ENCODE data around the gene RGS16.
A peak's percentile ranks its signal among the peaks of the same experiment; 100 is the strongest.
"Not testable (repeated sequence)": the region's sequence is repeated elsewhere in the genome, so short reads cannot be mapped to it uniquely, and the experiment has no call there.

The RGS16 gene

DNA sequence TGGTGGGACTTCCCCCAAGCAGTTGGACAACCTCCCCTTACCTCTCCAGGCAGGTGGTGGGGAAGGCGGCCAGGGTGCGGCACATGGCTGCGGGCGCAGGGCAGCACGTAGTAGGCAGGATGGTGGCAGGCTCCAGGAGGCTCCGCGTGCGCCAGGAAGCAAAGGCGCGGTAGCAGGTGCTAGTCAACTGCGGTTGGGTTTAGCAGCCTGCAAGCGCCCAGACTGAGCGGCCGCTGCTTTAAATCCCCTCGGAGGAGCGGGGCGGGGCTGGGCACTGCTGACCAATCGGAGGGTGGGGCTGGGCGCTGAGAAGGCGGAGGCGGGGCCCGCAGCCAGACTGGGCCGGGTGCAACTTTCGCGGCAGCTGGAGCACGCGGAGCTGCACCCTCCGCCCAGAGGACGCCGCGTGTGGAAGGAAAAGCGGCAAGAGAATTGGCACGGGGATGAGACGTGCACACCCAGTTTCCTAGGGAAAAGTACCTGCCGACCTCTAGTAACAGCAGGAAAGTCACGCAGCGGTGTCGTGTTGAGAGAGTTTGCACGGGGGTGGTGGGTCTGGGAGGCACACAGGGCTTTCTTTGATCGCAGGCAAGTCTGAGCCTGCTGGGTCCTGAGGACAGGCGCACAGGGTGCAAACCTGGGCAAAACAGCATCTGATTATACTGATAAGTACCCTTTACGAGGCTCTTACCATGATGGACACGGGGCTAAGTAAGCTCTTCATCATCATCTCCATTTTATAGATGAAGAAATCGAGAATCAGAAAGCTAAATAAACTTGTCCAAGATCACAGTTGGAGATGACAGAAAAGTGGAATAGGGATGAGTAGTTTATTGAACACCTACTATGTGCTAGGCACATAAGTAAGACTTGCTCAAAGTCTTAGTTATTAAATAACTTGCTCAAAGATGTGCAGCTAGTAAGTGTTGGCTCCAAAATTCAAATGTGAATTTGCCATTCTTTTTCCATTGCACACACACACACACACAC is at the start of gene RGS16:
TSS of gene RGS16 (minus strand) at position 215 of the 990 bp plus-strand sequence. CDS start at position 85, 130 bp downstream.
- DNase-seq (ENCODE audit: low spot score): peak; percentile 97

DNA sequence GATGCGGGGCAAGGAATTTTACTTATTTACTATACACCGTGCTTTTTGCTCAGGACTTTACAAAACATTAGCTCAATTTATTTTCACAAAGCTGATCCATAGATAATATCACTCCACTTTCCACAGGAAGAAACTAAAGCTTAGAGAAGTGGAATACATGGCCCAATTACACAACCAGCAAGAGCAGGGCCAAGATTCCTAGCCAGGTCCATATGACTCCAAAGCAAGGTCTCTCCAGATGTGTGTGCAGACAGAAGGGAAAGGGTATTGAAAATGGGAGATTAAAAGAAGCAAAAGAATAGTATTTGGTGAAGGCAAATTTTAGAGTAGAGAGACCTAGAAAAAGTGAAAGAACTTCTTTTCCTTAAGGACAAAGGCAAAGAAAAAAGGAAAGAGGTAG is 49.8 kb upstream of the RGS16 start:
- no peak for DNase-seq (ENCODE audit: low spot score)

DNA sequence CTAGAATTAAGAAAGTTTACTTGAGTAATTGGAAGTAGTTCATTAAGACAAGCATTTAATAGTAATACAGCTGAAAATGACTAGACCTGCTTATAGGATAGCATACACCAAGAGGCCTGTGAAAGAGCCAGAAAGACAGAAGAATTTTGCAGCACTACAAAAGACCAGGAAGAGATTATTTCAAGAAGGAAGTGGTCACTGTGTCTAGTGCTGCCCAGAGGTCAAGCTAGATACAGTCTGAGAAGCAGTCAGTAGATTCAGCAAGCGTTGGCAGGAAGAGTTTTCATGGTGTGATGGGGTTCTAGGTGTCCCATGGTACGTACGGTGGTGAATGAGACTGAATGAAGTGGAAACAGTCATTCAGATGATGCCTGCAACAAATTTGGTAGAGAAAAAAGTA is 48.7 kb upstream of the RGS16 start:
- DNase-seq (ENCODE audit: low spot score): no peak

GRCh38 chr1:182651339-182651724 is 47.1 kb upstream of the RGS16 start:
- no peak for DNase-seq (ENCODE audit: low spot score)

- DNase-seq (ENCODE audit: low spot score): no peak
Measured at GRCh38 chr1:182650678-182651338, 46.6 kb upstream of the RGS16 start.

- DNase-seq (ENCODE audit: low spot score): no peak
Measured at GRCh38 chr1:182649041-182649440, 44.9 kb upstream of the RGS16 start.

GRCh38 chr1:182646739-182647138 is 42.5 kb upstream of the RGS16 start:
- DNase-seq (ENCODE audit: low spot score): no peak

GRCh38 chr1:182644886-182645285 is 40.7 kb upstream of the RGS16 start:
- DNase-seq (ENCODE audit: low spot score): no peak

GRCh38 chr1:182643699-182644098 is 39.5 kb upstream of the RGS16 start:
- no peak for DNase-seq (ENCODE audit: low spot score)

GRCh38 chr1:182642461-182642860 is 38.3 kb upstream of the RGS16 start:
- DNase-seq (ENCODE audit: low spot score): no peak

- DNase-seq (ENCODE audit: low spot score): no peak
Measured at GRCh38 chr1:182641561-182641960, 37.4 kb upstream of the RGS16 start.

GRCh38 chr1:182639330-182639729 is 35.1 kb upstream of the RGS16 start:
- DNase-seq (ENCODE audit: low spot score): no peak

DNA sequence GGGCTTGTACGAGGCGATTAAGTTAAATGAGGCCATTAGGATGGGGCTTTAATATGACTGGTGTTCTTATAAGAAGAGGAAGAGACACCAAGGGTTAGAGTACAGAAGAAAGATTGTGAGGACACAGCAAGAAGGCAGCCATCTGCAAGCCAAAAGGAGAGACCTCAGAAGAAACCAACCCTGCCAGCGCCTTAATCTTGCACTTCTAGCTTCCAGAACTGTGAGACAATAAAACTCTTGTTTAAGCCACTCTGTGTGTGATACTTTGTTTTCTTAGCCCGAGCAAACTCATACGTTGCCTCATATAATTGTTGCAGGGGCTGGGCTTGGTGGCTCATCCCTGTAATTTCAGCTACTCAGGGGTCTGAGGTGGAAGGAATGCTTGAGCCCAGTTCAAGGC is 33.6 kb upstream of the RGS16 start:
- DNase-seq (ENCODE audit: low spot score): no peak

GRCh38 chr1:182635871-182636270 is 31.7 kb upstream of the RGS16 start:
- DNase-seq (ENCODE audit: low spot score): no peak

- no peak for DNase-seq (ENCODE audit: low spot score)
Measured at GRCh38 chr1:182634306-182635072, 30.3 kb upstream of the RGS16 start.

GRCh38 chr1:182633657-182634281 is 29.6 kb upstream of the RGS16 start:
- DNase-seq (ENCODE audit: low spot score): no peak

DNA sequence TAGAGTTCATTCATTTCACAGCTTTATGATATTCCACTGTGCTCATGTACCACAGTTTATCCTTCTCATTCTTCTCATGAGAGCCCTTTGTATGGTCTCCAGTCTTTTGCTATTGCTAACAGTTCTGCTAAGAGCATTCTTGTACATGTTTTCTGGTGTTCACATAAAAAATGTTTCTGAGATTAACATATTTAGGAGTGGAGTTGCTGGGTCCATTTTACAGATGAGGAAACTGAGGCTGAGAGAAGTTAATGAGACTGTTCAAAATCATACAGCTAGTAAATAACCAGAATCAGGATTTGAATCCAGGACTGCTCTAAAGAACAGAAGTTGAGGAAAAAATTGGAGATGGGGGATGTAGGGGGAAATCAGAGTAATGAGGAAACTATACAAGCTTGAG is 28.8 kb upstream of the RGS16 start:
- no peak for DNase-seq (ENCODE audit: low spot score)

DNA sequence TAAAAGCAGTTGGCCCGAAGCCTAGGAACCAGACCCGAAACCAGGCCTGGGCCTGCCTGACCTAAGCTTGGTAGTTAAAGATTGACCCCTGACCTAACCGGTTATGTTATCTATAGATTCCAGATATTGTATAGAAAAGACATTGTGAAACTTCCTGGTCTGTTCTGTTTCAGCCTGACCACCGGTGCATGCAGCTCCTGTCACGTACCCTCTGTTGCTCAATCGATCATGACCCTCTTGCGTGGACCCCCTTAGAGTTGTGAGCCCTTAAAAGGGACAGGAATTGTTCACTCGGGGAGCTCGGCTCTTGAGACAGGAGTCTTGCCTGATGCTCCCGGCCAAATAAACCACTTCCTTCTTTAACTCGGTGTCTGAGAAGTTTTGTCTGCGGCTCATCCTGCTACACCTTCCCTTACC is 28.3 kb upstream of the RGS16 start:
- DNase-seq (ENCODE audit: low spot score): not testable (repeated sequence)

- no peak for DNase-seq (ENCODE audit: low spot score)
Measured at GRCh38 chr1:182631954-182632353, 27.8 kb upstream of the RGS16 start.

DNA sequence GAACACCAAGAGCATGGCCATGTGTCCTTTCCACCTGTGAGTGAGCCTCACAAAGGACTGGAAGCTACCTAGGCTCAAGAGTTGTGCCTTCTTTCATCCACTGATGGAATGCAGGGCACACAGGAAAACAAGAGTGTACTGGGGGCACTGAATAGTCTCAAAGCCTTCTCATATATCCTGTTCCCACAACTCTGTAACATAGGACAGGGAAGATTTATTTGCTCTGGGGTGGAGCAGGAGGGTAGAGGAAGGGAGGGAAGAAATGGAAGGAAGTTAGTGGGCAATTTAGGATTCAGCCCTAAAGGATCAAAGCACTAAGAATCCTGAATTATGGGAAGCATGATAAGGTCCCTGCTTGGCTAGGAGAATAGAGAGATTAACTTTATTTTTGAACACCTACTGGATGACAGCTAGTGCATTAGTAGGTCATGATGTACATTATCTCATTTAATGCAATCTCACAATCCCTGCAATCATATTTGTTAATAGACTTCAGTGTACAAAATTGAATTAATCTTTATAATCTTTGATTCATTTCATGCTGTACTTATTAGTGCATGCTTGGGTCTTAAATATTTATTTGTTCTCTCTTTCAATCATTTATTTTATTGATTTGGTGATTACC is 27.0 kb upstream of the RGS16 start:
- no peak for DNase-seq (ENCODE audit: low spot score)

DNA sequence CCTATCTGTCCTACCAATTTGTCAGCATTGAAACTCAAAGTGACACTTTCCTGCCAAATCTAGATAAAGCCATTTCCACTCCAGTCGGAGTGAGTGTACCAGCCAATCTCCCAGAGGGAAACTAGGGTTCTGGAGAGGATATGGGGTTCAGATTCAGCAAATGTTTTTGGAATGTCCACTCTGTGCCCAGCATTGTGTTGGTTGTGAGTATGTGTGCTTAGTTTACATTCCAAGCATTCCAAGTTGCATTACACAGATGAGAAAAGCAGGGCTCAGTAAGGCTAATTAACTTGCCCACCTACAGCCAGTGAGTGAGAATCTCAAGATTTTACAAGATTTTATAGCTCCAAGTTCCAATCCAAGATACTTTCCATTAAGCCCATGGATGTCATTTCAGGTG is 26.4 kb upstream of the RGS16 start:
- no peak for DNase-seq (ENCODE audit: low spot score)

Measured in AG20443 (cell line).